Vagina (tissue), 2 donors: ENCODE data around the gene ANO1.

Source experiments
- POLR2A ChIP-seq, 2 donors: fragments of 450-650 bp; IDR thresholded peaks; one replicate each; pipeline ENCODE4 v1.6.1; 2017; ENCODE audit warnings: antibody characterized with exemption in 2 of 2, mild to moderate bottlenecking in 2 of 2, moderate library complexity in 2 of 2
- POLR2AphosphoS5 ChIP-seq, 2 donors: sonication (generic); formaldehyde crosslinking; IDR thresholded peaks; one replicate each; pipeline ENCODE4 v1.9.0; 2017; ENCODE audit warnings: antibody characterized with exemption in 2 of 2, mild to moderate bottlenecking in 2 of 2, low read depth in 1 of 2; ENCODE audit not compliant: insufficient read depth in 1 of 2
- TF ChIP-seq, protein P1 (sequence below), 3 experiments: fragments of 450-650 bp in 2 of 3; fragments of 200-600 bp in 1 of 3; sonication (generic) in 1 of 3; IDR thresholded peaks; one replicate each; pipeline ENCODE4 v1.5.1; 2017 to 2019; ENCODE audit warnings: antibody characterized with exemption in 3 of 3, mild to moderate bottlenecking in 2 of 3, moderate library complexity in 2 of 3

DNA sequence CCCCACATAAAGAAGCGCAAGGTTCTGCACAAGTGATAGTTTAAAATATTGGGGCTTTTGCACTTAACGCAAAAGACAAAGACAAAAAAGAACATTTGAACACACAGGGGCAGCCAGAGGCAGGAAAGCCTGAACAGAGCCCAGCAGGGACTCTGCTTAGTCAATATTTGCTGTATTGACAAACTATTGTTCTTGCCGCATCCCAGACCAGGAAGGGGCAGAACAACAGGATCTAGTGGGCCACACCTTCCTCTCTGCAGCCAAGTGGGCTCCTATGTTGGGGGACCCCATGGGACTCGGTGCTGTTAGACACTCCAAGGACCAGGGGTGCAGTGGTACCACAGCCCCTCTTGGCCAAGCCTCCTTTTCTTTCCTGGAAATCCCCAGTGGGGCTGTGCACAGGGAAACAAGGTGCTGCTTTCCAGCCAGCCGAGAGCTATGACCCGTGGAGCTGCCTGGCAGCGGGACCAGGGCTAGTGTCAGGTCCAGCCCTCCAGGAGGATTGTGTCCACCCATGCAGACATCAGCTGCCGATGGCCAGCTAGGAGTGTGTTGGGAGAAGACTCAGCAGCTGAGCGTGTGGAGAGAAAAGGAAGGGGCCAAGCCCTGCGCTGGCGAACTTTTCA, 43.3 kb upstream of the ANO1 start:
- no peak for TF ChIP-seq POLR2AphosphoS5 (IDR thresholded peaks at IDR 0.05; ENCODE audit: insufficient read depth in 1 of 2, low read depth in 1 of 2)
- TF ChIP-seq POLR2A (IDR thresholded peaks at IDR 0.05) = no peak
- TF ChIP-seq, protein P1, sequence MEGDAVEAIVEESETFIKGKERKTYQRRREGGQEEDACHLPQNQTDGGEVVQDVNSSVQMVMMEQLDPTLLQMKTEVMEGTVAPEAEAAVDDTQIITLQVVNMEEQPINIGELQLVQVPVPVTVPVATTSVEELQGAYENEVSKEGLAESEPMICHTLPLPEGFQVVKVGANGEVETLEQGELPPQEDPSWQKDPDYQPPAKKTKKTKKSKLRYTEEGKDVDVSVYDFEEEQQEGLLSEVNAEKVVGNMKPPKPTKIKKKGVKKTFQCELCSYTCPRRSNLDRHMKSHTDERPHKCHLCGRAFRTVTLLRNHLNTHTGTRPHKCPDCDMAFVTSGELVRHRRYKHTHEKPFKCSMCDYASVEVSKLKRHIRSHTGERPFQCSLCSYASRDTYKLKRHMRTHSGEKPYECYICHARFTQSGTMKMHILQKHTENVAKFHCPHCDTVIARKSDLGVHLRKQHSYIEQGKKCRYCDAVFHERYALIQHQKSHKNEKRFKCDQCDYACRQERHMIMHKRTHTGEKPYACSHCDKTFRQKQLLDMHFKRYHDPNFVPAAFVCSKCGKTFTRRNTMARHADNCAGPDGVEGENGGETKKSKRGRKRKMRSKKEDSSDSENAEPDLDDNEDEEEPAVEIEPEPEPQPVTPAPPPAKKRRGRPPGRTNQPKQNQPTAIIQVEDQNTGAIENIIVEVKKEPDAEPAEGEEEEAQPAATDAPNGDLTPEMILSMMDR (IDR thresholded peaks at IDR 0.05) = no peak
